PFSK-1 (cell line): ENCODE results near the gene SEPTIN7.

Experiments
- POLR2AphosphoS5 ChIP-seq: IDR thresholded peaks from 2 replicates; pipeline ENCODE4 v1.6.1; 2012; ENCODE audit warnings: low read depth, mild to moderate bottlenecking, control low read depth, low read length, moderate library complexity
- TAF1 ChIP-seq: IDR thresholded peaks from 2 replicates; pipeline ENCODE4 v1.6.1; 2012; ENCODE audit warnings: low read length, control low read depth, borderline replicate concordance; ENCODE audit not compliant: insufficient read depth
- TF ChIP-seq, protein P1 (sequence below), 2 experiments: IDR thresholded peaks; 2 replicates each; pipeline versions ENCODE4 v1.6.1 to v1.8.0; 2011 to 2012; ENCODE audit warnings: low read depth in 2 of 2, low read length in 2 of 2, control low read depth in 1 of 2, inconsistent platforms in 1 of 2, mild to moderate bottlenecking in 1 of 2, moderate library complexity in 1 of 2; ENCODE audit not compliant: insufficient read depth in 1 of 2

DNA sequence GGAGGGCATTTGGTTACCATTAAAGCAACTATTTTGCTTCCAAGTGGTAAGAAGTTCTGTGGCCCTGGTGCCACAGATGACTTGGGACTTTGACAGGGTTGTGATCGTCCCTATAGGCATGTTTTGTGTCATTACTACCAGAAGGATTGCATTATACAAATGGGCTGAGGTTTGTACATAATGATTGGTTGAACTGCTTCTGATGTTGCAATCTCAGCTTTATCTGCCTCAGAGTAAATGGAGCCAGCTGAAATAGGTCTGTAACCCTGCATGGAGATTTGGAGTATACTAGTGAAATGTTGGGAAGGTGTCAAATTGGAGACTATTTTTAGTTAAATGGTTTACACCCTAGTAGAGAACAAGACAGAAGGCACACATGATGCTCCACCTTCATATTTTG lies 46.1 kb upstream of the SEPTIN7 start:
- TF ChIP-seq TAF1, result no peak
- TF ChIP-seq, protein P1, sequence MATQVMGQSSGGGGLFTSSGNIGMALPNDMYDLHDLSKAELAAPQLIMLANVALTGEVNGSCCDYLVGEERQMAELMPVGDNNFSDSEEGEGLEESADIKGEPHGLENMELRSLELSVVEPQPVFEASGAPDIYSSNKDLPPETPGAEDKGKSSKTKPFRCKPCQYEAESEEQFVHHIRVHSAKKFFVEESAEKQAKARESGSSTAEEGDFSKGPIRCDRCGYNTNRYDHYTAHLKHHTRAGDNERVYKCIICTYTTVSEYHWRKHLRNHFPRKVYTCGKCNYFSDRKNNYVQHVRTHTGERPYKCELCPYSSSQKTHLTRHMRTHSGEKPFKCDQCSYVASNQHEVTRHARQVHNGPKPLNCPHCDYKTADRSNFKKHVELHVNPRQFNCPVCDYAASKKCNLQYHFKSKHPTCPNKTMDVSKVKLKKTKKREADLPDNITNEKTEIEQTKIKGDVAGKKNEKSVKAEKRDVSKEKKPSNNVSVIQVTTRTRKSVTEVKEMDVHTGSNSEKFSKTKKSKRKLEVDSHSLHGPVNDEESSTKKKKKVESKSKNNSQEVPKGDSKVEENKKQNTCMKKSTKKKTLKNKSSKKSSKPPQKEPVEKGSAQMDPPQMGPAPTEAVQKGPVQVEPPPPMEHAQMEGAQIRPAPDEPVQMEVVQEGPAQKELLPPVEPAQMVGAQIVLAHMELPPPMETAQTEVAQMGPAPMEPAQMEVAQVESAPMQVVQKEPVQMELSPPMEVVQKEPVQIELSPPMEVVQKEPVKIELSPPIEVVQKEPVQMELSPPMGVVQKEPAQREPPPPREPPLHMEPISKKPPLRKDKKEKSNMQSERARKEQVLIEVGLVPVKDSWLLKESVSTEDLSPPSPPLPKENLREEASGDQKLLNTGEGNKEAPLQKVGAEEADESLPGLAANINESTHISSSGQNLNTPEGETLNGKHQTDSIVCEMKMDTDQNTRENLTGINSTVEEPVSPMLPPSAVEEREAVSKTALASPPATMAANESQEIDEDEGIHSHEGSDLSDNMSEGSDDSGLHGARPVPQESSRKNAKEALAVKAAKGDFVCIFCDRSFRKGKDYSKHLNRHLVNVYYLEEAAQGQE (IDR thresholded peaks at IDR 0.05; ENCODE audit: insufficient read depth in 1 of 2, low read depth in 2 of 2, low read length in 2 of 2), result no peak
- no peak for TF ChIP-seq POLR2AphosphoS5
